Activated CD4-positive, alpha-beta T cell treated with anti-CD3 and anti-CD28 coated beads, Interleukin-2, Interleukin-4, amounts not matched to agents 100 ng/mL and 50 ng/mL, durations not matched to agents 16 hours and 8 hours (primary cell): ENCODE measurements around the gene FAAP20.

Experiments
- DNase-seq: peaks from one replicate; pipeline ENCODE4 v3.0.0-alpha.2; 2020; ENCODE audit warnings: low spot score

FAAP20 gene

DNA sequence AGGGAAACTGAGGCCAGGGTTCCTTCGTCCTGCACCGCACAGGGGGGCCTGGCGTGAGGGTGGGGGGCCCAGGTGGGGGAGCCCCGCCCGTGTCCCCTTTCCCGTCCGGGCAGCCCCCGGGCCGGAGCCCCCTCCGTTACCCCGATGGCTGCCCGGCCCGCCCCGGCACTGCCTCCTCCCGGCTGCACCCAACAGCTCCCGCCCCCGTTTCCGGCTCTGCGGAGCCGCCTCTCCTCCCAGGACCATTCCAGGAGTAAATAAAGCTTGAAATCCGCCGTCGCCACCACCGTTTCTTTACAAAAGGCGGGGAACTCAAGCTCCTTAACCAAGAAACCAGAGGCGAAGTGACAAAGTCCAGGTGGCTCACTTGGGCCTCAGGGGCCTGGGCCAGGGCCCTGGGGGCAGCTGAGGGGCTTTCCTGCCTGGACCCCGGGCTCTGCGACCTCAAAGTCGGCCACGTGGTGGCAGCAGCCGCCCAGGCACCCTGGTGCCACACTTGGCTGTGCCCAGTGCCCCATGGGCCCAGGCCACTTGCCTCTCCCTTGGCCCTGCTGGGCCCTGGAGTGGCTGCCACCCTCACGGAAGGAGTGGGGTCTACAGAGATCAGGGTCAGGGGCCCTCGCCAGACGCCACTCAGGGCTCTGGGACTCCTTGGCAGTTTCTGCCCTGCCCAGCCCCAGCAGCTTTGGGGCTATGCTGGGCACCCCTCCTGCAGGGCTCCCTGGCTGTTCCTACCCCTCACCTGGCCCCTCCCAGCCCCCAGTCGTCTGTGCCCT lies 514 bp upstream of the FAAP20 start:
- peak; percentile 85 for DNase-seq

DNA sequence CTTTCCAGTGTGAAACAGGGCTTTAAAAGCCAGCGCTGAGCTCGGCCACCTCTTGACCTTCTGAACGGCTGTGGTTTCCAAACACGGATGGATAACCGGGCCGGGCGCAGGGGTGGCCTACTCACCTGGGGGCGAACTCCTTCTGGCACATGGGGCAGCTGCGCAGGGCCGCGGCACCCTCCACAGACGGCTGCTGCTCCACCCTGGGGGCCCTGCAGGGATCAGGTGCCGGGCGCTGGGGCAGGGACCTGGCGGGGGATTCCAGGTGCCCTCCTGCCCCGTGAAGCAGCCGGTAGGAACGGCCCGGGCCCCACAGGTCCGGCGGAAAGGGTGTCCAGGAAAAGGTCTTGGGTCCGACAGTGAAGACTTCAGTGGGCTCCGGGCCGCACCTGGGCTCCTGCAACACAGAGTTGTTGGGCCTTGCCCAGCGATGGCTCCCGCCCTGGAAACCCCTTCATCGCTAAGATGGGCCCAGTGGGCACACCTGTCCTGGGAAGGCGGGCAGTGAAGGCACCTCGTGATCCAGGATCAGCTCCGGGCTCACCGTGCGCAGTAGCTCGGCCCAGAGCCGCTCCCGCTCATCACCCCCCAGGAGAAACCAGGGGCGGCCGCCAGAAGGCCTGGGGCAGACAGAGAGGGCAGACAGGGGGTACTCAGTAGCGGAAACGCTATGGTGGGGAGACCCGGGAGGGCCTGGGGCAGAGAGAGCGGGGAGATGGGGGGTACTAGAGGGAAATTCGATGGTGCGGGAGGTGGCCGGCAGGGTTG lies 874 bp downstream of the FAAP20 start:
- DNase-seq = no peak

DNA sequence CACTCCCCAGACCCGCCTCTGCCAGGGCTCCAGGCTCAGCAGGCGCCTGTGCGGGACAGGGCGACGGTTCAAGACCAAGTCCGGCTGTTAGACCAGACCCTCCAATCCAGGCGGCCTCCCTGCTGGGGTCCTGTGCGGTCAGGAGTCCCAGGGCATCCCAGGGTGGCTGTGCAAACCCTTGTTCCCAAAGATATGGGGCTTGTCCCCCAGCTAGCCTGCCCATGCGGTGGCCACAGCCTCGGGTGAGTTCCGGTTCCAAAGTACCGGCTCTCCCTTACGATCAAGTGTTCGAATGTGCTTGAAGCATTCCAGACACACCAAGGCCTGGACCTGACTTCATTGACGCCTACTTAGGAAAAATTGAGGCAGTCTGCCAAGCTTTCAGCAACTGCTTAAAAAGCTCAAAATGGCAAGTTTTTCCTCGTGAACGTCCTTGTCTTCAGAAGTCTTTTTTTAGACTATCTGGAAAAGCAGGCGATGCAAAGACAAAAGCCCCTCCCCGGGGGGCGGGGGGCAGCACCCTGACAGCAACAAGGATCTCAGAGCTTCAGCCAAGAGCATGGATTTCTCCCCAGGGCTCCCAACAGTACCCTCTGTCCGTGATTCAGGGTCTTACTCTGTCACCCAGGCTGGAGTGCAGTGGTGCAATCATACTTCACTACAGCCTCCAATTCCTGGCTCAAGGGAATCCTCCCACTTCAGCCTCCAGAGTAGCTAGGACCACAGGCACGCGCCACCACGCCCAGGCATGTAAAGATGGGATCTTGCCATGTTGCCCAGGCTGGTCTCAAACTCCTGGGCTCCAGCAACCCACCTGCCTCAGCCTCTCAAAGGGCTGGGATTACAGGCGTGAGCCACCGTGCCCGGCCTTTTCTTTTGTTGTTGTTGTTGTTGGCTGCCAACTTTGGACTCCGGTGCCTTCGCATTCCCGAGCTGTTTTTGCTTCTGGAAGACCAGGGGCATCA lies 2.3 kb downstream of the FAAP20 start:
- no peak for DNase-seq

DNA sequence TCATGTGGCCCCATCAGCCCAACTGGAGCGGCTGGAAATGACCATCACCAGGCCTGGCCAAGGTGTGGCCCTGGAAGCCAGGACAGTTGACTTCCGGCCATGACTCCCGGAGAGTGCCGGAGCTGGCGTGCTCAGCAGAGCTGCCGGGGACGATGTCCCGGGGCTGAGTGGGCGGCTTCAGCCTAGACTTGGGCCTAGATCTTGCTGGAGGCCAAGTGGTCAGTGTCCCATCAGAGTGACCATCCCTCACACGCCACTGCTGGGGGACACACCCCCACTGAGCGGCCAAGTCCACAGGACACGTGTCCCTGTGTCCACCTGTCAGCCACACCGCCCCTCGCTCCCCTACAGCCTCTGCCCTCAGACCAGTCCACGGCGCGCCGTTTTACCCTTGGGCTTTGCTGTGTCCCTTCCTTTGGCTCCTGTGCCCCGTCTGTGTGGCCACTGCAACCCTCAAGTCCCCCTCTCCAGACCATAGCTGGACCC lies 4.0 kb downstream of the FAAP20 start:
- DNase-seq = no peak

DNA sequence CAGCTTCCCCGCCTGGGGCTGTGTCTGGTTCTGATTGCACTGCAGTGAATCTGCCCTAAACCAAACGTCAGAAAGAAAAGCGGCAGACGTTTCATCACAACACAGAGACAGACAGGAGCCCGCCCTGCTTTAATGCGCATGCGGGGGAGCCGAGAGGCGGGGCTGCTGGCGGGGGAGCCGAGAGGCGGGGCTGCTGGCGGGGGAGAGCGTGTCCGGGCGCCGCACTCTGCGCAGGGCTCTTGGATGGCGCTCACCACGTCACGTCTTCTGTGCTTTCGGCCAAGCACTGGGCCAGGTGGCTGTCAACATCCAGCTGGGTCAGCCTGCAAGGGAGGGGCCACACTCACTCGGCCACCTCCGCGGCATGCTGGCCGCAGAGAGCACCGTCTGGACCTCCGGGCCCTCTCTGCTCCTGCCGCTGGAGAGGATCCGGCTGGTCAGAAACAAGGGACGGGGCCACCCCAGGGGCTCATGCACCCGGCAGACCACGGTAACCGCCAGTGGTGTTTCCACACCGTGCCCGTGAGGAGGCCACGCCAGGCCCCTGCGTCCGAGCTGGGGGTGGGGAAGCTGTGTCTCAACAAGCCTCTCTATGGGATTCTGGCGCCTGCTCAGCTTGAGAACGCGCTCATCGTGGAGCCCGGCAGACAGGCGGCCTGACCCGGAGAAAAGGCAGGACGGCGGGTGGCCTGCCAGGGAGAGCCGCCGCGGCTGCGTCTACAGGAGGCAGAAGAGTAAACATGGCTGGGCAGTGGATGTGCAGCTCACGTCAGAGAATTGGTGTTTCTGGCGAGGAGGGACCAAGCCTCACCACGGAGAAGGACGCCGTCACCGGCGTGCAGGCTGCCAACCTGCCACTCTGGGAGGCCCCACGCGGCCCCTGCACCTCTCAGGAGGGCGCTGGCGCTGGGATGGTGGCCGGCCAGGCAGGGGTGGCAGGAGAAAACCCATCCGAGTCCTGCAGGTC lies 4.8 kb downstream of the FAAP20 start:
- peak; percentile 93 for DNase-seq

DNA sequence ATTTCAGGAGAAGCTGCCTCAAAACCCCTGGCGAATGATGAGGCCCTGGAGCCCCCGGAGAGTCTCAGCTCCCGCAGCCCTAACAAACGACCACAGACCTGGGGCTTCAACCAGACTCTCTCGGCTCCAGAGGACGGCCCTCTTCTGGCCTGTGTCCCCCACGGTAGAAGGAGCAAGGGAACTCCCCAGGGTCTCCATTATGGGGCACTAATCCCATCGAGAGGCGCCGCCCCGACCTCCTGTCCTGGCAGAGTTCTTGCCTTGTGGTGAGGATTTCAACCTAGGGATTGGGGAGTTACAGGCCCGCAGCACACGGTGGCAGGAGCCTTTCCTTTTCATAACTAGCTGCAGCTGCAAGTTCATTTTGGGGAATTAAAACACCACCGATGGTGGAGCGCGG lies 6.2 kb downstream of the FAAP20 start:
- DNase-seq = no peak

DNA sequence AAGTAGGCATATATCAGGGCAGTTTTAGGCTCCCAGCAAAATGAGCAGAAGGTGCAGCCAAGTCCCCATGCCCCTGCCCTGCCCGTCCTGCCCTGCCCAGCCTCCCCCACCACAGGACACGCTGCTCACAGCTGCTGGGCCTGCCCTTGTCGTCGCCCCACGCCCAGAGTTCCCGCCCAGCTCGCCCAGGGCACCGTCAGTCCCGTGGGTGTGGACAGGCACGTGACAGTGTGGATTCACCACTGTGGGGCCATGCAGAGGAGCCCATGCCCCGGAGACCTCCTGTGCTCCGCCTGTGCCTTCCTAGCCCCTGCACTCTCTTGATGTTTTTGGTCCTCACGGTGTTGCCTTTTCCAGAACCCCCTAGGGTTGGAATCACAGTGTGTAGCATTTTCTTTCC lies 7.0 kb downstream of the FAAP20 start:
- DNase-seq = no peak

DNA sequence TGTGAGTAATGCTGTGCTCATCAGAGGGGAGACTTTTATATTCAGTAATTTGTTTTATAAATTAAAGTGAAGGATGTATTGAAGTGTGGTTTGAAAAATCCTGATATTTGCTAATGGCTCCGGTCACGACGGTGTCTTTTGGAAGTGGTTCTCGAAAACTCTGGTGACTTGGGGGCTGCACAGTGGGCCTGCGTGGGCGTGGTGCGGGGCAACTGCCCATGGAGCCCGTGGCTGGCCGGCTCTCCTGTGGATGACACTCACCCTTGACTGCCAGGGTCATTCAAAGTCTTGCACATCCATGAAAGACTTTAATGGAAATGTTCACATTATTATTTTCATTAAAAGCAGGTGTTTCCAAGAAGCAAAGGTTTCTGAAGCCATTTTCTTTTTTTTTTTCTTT lies 7.7 kb downstream of the FAAP20 start:
- DNase-seq = no peak

DNA sequence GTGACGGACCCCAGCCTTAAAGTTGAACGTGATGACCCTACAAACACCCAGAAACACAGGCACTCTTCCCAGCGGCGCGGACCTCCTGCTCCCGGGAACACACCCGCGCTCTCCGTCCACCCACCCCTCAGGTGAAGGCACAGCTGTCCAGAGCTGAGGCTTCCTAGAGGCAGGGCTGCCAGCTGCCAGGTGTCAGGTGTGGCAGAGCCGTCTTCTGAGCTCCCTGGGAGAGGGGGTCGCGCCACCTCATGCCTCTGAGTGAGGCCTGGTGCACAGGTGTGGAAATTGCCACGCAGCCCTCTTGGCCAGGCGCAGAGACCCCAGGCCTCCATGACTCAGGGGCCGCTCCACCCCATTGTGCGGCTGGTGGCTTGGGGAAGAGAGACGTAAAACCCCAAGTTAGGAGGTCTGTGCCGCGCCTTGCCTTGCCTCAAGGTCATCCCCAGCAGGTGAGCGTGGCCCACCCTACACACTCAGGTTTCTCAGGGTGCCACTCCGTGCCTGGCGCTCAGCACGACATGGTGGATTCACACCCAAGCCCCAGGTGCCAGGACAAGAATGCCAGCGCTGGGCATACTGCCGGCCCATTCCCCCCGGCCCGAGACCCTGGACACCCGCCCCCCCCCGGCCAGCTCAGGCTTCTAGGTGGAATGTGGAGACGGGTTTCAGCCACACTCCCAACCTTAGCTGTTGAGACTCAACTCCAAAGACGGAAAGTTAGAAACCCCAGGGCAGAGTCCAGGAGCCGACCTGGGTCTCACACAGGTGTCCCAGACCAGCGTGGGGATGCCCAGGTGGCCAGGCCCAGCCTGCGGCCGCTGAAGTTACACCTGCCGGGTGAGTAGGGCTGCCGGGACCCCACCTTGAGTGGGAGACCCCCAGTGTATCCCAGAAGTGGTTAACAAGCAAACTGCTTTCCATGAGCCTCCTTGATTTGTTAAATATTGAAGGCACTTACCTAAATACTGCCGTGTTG lies 8.4 kb downstream of the FAAP20 start:
- no peak for DNase-seq

DNA sequence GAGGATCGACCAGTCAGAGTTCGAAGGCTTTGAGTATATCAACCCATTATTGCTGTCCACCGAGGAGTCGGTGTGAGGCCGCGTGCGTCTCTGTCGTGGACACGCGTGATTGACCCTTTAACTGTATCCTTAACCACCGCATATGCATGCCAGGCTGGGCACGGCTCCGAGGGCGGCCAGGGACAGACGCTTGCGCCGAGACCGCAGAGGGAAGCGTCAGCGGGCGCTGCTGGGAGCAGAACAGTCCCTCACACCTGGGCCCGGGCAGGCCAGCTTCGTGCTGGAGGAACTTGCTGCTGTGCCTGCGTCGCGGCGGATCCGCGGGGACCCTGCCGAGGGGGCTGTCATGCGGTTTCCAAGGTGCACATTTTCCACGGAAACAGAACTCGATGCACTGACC lies 9.6 kb downstream of the FAAP20 start:
- DNase-seq = no peak

DNA sequence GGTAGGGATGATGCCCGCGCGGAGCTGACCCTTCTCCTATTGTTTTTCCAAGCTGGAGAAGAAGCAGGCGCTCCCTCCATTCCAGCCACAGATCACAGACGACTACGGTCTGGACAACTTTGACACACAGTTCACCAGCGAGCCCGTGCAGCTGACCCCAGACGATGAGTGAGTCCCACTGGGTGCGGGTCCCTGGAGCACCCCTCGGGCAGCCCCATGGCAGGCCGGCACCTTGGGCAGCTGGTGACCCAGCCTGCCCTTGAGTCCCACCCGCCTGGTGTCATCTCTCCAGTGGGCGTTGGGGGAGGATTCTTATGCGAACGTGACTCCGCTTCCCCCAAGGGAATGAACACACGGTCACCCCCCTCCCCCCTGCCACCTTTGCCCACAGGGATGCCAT lies 10.0 kb downstream of the FAAP20 start:
- no peak for DNase-seq

DNA sequence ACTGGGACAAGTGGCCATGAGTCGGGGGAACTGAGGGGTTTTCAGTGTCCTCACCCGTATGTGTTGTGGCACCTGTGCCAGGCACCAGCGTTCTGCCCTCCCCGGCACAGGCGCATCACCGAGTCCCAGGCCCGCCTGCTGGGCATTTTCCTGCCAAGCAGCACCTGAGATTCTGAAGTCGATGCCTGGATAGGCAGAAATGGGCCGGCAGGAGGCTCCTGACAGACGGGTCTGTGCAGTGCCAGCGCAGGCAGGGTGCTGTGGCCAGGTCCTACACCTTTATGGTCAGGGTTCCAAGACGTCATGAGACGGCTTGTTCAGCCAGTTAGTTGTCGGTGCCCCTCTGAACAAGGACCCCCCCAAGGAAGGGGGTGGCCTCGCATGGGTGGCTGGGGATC lies 10.6 kb downstream of the FAAP20 start:
- no peak for DNase-seq

DNA sequence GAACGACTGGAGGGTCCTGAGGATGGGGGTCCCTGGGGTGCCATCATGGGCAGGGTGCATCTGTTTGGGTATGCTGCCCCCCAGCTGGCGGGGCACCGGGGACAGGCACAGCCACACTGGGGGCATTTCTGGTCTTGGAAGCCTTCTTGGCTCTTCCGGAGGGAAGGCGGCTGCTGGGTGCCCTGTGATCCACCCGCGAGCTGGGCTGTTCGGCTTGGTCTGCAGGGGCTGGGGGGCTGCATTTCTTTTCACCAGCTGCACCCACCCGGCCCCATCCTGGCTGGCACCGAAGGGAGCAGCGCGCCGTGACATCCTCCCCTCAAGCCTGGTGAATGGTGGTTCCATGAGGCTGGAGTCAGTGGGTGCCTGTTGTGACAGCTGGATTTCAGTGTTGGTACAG lies 12.2 kb downstream of the FAAP20 start:
- DNase-seq = no peak

DNA sequence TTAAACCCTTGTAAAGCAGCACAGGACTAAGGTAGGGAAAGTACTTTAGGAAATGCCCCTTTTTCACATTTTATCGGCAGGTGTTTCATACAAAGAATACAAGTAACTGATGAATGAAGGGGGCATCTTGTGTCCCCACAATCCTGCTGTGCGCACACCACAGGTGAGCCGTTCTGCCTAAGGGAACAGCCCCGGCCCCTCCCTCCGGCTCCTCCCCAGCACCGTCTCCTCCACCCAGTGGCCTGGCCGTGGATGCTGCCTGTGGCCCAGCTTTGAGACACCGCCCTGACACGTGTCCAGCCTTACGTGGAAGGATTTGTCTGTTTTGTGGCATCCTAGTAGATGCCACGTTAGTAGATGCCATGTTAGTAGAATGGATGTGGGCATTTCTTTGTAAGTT lies 12.8 kb downstream of the FAAP20 start:
- DNase-seq = no peak

DNA sequence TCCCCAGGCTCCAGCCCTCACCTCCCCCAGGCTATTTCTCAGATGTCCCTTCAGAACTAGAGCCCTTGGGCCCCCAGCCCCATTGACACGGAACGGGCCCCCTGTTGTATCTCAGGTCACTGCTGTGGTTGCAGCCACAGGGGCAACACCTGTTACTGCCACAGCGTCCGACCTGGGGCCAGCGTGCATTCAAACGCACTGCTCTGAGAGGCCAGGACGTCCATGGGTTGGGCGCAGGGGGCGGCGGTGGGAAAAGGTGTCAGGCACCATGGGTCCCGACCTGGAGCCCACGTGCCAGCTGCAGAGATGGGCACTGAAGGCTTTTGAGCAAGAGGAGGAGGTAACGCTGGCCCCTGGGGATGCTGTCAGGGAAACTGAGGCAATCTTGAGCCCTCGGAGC lies 13.3 kb downstream of the FAAP20 start:
- no peak for DNase-seq

DNA sequence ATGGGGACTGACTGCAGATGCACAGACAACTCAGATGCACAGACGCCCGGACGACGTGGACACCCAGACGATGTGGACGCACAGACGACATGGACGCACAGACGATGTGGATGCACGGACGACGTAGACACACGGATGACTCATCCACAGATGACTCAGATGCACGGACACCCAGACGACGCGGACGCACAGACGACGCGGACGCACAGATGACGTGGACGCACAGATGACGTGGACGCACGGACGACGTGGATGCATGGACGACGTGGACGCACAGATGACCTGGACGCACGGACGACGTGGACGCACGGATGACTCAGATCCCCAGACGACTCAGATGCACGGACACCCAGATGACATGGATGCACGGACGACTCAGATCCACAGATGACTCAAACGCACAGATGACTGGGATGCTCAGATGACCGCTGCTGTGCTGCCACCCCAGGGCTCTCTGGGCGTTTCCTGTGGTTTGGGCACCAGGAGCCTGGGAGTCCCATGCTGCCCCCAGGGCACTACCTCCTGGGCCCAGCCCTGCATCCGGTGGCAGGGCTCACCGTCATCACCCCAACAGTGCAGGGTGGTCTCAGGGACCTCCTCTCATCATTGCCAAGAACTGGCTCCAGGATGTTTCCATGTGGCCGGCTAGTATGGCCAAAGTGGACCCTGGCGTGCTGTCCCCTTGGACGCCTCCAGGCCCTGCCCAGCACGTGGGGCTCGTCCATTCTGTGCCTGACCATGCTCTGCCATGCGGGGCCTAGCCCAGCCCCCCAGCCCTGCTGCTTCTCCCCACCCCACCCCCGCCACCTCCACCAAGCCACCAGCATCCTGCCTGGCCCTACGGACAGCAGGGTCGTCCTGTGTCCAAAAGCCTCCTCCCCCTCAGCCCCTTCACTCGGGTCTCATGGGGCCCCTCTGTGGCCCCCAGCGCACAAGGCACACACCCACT lies 14.0 kb downstream of the FAAP20 start:
- no peak for DNase-seq

DNA sequence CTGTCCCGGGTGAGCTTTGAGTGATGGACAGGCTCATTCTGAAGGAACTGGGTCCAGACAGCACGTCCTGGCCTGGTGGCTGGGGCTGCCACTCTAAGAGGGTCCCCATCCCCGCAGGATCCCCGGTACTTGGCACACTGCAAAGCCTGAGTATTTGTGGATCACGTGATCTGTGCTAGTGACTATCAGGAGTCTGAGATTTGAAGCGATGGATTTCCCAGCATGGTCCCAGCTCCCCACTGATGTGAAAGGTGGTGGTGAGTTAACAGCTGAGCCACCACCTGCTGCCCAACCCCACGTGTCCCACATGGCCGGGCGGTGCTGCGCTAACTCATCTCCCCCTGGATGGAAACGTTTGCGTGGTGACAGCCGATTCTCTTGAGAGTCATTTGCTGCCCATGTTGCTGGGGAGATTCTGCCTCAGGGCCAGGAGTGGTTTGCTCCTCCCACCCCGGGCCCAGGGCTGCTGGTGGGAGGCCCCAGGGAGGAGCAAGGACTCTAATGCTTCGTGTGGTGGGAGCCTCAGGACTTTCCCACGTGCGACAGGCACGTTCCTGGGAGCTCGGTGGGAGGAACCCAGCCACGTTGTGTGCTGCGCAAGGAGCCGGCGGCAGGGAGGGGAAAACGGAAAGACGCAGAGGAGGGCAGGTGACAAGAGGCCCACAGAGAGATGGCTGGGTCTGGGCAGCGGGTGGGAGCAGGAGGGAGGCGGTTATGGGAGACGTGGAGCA lies 15.1 kb downstream of the FAAP20 start:
- DNase-seq = no peak

DNA sequence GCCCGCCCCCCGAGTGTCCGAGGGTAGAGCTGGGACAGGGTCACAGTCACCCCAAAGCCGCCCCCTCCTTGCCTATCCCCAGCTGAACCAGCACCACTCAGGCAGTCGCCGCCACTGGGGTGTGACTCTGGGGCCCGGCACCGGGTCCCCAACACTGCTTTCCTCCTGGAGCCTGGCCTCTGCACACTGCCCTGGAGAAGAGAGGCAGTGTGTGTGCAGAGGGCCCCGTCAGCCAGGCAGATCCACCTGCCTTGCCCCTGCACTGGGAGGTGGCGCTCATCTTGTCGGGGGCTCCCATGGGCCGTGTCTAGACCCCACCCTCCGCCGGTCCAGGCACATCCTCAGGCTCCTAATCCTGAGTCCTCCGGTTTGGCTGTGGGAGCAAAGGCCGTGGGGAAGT lies 15.7 kb downstream of the FAAP20 start:
- no peak for DNase-seq
